ENCODE data around the gene ZNF354B. TPM values are rescaled to one million over a fixed set of nuclear protein-coding genes. Genes with fewer than 3 reads are reported as not detected.

ZNF354B gene
- total and polyA plus RNA-seq, 2 of the 8 experiments (the other 6 are each of a cell fraction or from before 2014, with no cell fraction given), result 5.0 to 10.8 TPM

DNA sequence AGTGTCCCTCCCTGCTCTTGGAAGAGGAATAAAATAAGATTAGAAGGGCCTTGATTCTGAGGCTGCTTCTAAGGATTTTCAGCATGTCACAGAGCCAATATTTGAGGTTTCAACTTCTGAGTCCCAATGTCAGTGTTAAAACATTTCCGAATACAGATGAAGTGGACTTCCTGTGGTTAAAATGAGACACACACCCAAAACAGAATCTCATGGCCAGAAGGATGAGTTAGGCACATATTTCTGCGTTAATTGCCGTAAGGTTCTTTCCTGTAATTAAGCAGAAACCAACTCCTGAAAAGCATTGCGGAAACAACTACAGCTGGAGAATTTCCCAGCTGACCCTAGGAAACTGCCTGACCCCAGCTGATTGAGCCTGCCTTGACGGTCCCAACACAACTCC is 10.4 kb upstream of the ZNF354B start:
- H4K5ac ChIP-seq (ENCODE audit: insufficient read length, low read depth, low read length), result no peak overlapping the region
- TF ChIP-seq SUZ12 (IDR thresholded peaks at IDR 0.05; ENCODE audit: low read length) (no peak), SAP30 (IDR thresholded peaks at IDR 0.05; ENCODE audit: insufficient read depth, insufficient replicate concordance, low read length) (no peak), SP2 (IDR thresholded peaks at IDR 0.05; ENCODE audit: low read length) (no peak), RNF2 (IDR thresholded peaks at IDR 0.05; ENCODE audit: borderline replicate concordance, low read depth, low read length, missing control alignments, poor library complexity, severe bottlenecking) (no peak)

More for the DNA sequence above, 10.4 kb upstream of the ZNF354B start:
- no peaks in the 10 kb centered on the region for H3K79me2 ChIP-seq (ENCODE audit: control insufficient read depth in 1 of 2, insufficient read depth in 2 of 2, low read length in 2 of 2)
- ChIA-PET CTCF (ENCODE audit: partially characterized antibody) (interaction anchor here (0.8 to 1.2 kb wide), 2 partner anchors 10 to 118 kb away, joined by 3 read pairs; no protein-coding TSS in a partner anchor), POLR2A (ENCODE audit: partially characterized antibody) (no interaction called here)
- DNase-seq (ENCODE audit: low read depth in 1 of 2, low spot score in 2 of 2), result no peak
- H2BK5ac ChIP-seq (ENCODE audit: low read depth, low read length), result no peak overlapping the region
- no peak overlapping the region for H4K91ac ChIP-seq (replicated peaks; ENCODE audit: insufficient read length, low read length)
- H3K4me1 ChIP-seq (replicated peaks in 1 of 4; ENCODE audit: control insufficient read depth in 3 of 4, insufficient read depth in 4 of 4, low read length in 3 of 4), result no peaks in the 10 kb centered on the region
- H2BK15ac ChIP-seq (ENCODE audit: low read length), result no peak overlapping the region
- H3K23ac ChIP-seq (ENCODE audit: insufficient read length), result no peak overlapping the region
- no peak overlapping the region for H2BK120ac ChIP-seq (replicated peaks; ENCODE audit: low read depth, low read length)
- H3K9me3 ChIP-seq (ENCODE audit: insufficient read depth in 2 of 2, low read depth in 1 of 2, low read length in 1 of 2), result peaks cover 10 to 16% of the 10 kb centered on the region in 2 experiments; a peak in 3 of 4 replicates
- no peak overlapping the region for H3K14ac ChIP-seq (ENCODE audit: insufficient read length)
- no peak overlapping the region for H2BK20ac ChIP-seq (ENCODE audit: low read length)
- no peak overlapping the region for H3K18ac ChIP-seq (ENCODE audit: extremely low read depth, low read length)
- H2BK12ac ChIP-seq (ENCODE audit: low read depth, low read length), result no peak overlapping the region
- no peak overlapping the region for H4K8ac ChIP-seq (ENCODE audit: extremely low read depth, insufficient read depth, low read length)
- 91% methylated on average over 5 of the region's 5 CpGs; no CpG with 5 or more reads in 1 of the 2 experiments for WGBS, 2 experiments (ENCODE audit: extremely low coverage in 1 of 2, insufficient coverage in 1 of 2, insufficient read length in 1 of 2, insufficient replicate concordance in 2 of 2, low coverage in 1 of 2, low lambda C conversion rate in 2 of 2, missing lambda C conversion rate in 1 of 2)
- no peak overlapping the region for H3K4ac ChIP-seq (replicated peaks; ENCODE audit: insufficient read length, low read depth, low read length)
- no peaks in the 10 kb centered on the region for H3K27me3 ChIP-seq (replicated peaks in 1 of 4; ENCODE audit: control insufficient read depth in 3 of 4, extremely low read depth in 1 of 4, insufficient read depth in 3 of 4, low read length in 3 of 4)
- H3K9ac ChIP-seq (replicated peaks in 1 of 4; ENCODE audit: extremely low read depth in 1 of 4, low read depth in 3 of 4, low read length in 3 of 4), result no peak overlapping the region
- H3K23me2 ChIP-seq (ENCODE audit: low read depth, low read length), result no peaks in the 10 kb centered on the region
- no peak overlapping the region for H3K4me3 ChIP-seq (ENCODE audit: extremely low read depth in 1 of 4, insufficient read depth in 2 of 4, low read depth in 3 of 4, low read length in 4 of 4)
- H3K79me1 ChIP-seq (ENCODE audit: low read depth, low read length), result no peaks in the 10 kb centered on the region
- H3K36me3 ChIP-seq (ENCODE audit: control insufficient read depth in 2 of 4, insufficient read depth in 4 of 4, low read length in 3 of 4), result no peaks in the 10 kb centered on the region
- H4K20me1 ChIP-seq (replicated peaks in 1 of 2; ENCODE audit: control insufficient read depth in 1 of 2, insufficient read depth in 2 of 2, low read length in 2 of 2), result no peaks in the 10 kb centered on the region
- H3K4me2 ChIP-seq (ENCODE audit: insufficient read depth in 1 of 2, low read depth in 2 of 2, low read length in 2 of 2), result no peak overlapping the region
- FAIRE-seq, result no peak
- no peak overlapping the region for H3K27ac ChIP-seq (ENCODE audit: low read depth, low read length)
- H3K56ac ChIP-seq (replicated peaks; ENCODE audit: insufficient read length, low read depth, low read length), result no peak overlapping the region
- H2AK5ac ChIP-seq (ENCODE audit: low read depth, low read length), result no peak overlapping the region
- H2AFZ ChIP-seq (ENCODE audit: low read length), result no peak overlapping the region

Measured in H1 (cell line).